Fibroblast of skin of right biceps (primary cell): ENCODE data around the gene SPOCK1.

Source experiments
- DNase-seq: peaks from one replicate; pipeline ENCODE4 v3.0.0-alpha.2; 2013

Gene SPOCK1

GRCh38 chr5:137290373-137290772, 208.8 kb downstream of the SPOCK1 start:
- no peak for DNase-seq

DNA sequence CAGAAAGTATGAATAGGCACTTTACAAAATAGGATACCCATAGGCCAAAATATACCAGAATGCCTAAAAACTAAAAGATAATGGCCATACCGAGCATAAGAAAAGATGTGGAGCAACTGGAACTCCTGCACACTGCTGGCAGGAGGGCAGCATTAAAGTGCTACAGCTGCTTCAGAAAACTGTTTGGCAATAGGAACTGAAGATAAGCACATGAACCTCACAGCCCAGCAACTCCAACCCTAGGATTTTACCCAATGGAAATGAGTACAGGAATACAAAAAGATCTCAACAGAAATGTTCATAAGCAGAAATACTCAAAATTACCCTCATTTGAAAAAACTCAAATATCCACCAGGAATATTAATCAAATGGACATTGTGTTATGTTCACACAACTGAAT, 209.3 kb downstream of the SPOCK1 start:
- no peak for DNase-seq

- no peak for DNase-seq
Observed at GRCh38 chr5:137287569-137287968, 211.6 kb downstream of the SPOCK1 start.

DNA sequence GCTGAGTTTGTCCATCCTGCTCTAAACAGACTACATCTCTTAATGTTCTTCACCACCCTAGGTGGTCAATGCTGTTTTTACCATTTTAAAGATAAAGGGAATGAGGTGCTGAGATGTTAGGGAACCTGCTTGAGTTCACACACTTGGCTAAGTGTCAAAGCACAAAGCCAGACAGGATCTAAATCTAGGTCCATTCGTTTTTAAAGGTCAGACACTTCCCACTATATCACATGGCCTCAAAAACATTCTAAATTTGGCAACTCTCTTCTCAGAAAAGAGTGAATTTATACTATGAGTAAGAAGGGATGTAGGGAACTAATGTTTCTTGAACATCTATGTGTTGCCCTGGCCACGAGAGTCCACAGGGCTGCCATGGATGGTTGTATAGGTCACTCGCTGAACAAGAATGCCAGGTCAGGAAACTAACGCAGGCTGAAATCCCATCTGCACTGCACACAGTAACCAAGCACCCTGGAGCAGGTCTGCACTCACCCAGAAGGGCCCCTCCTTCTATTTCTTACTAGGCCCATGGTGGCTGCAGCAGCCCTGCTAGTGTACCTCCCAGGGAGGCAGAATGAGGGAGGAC, 213.0 kb downstream of the SPOCK1 start:
- peak; percentile 15 for DNase-seq

DNA sequence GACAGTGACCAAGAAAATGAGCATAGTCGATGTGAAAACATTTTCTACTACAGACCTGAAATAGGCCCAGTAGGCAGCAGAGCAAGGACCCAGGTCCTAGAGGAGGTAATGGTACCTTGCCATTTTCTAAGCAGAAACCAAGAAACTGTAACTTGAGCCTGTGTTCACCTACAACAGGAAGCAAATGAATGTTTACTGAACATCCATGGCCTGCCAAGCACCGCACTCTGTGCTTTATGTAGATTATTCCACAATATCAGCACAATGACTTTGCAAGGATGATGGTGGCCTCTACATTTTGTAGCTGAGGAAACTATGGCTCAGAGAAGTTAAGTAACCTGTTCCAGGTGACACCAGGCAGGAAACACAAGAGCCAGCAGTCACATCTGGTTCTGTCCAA, 215.3 kb downstream of the SPOCK1 start:
- no peak for DNase-seq

- DNase-seq = peak; percentile 15
Observed at GRCh38 chr5:137282216-137282615, 216.9 kb downstream of the SPOCK1 start.

GRCh38 chr5:137281201-137281600, 217.9 kb downstream of the SPOCK1 start:
- DNase-seq = no peak

GRCh38 chr5:137280656-137281055, 218.5 kb downstream of the SPOCK1 start:
- DNase-seq = no peak

- DNase-seq = no peak
Observed at GRCh38 chr5:137279521-137280231, 219.4 kb downstream of the SPOCK1 start.

DNA sequence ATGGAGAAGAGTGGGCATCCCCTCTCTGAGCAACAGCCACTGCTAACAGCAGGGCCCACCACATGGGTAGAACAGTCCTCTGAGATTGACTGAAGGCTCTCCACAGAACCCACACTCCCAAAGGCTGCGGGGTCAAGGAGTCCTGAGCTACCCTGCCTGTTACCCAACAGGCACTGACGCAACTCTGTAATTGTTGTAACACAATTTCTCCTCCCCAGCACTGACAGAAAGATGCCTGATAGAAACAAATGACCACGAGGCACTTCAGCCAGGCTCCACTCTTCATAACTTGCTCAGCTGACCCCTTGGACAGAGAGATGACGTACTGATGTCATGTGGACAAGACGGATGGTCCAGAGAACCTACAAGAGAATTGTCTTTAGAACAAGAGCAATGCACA, 220.7 kb downstream of the SPOCK1 start:
- no peak for DNase-seq

- DNase-seq = no peak
Observed at GRCh38 chr5:137275083-137275482, 224.0 kb downstream of the SPOCK1 start.

DNA sequence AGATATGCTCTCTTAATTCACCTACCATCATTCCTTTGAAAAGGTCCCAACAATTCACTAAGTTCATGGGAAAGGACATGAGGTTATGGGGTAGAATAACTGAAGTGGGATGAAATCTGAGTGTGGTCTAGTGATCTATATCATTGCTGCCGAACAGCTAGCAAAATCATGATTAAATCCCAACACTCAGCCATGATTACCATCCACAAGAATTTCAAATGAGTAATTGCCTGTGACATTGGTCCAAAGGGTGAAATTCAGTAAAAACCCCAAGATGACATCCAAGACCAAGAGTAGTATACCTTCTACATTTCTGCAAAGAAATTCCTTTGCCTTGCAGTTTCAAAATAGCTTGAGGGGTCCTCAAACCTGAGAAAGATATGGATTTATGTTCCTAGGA, 225.6 kb downstream of the SPOCK1 start:
- DNase-seq = peak; percentile 51

DNA sequence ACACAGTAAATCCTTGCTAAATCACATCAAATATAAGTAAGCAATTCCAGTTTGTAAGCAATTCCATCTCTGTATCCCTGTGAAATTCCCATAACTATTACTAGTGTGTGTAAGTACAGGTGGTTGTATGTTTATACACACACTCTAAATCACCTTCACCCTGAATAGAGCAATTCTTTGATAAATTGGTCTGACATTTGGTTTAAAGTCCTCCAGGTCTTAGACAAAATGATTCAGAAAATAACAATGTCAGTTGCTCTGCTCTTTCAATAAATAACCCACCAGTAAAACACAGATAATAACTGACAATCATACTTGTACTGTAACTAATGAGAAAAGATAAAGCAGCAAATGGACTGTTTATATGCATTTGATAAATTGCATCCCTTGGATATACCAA, 226.3 kb downstream of the SPOCK1 start:
- no peak for DNase-seq

DNA sequence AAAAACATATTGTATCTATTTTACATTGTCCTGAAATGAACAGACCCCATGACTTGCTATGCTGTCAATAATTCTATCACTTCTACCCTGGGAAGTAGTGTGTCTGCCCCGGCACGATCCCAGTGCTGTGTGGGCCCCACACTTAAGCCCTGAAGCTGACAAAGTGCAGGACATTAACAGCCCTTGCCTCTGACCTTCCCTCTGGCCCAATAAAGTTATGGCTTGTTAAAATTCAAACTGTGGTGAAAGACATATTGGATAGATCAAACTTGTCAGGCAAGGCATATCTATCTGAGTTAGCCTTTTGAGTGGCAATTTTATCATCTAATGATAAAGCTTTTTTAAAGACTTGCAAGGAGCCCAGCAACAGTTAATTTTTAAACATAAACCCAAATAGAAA, 229.2 kb downstream of the SPOCK1 start:
- no peak for DNase-seq

DNA sequence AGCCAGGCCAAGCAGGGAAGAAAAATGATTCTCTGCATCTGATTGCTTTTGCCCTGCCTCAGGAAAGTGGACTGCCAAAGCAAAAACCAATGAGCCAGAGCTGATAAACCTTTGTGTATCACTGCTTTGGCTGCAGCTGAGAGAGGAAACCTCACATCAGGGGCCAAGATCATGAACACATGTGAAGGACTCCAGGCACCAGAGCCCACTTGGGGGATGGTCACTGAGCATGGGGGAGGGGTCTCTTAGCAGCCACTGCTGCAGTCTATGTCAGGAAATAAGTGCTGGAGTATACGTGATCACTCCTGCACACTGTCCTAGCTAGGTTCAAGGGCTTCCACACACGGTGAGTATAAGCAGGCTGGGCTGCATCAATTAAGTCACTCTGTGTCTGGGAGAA, 229.9 kb downstream of the SPOCK1 start:
- no peak for DNase-seq

GRCh38 chr5:137268646-137269045, 230.5 kb downstream of the SPOCK1 start:
- no peak for DNase-seq

DNA sequence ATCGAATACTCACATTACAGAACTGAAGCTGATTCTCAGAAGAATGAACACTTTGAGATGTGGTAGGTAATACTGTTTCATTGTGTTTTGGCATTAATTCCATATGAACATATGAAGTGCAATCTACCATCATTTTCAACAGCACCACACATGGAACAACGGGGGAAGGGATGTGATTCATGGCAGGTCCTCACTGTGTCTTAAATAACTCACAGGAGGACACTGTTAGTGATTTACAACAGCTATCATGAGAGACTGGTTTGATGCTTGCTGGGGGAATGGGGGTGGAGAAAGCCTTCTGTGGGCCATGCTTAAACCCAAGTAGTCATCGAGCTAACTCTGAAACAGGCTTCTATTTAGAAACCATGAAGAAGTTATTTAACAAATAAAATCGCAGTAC, 232.9 kb downstream of the SPOCK1 start:
- peak; percentile 37 for DNase-seq

GRCh38 chr5:137265457-137265856, 233.7 kb downstream of the SPOCK1 start:
- peak; percentile 37 for DNase-seq

DNA sequence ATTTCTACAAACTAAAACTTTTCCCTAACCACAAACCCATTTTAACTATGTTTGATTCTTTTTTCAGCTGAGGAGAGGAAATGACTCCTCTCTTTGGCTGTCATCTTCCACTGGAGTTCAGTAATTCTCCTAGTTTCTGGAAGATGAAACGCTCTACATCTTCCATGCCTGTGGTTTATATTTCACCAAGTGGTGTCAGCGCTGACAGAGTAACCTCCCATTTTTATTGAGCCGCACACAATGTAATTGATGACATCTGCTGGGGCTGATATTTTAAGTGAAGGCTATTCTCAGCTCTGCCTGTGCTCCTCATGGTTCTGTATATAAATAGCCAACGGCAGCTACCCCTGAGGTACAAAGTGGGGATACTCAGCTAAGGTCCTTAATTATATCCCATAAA, 234.6 kb downstream of the SPOCK1 start:
- peak; percentile 97 for DNase-seq

DNA sequence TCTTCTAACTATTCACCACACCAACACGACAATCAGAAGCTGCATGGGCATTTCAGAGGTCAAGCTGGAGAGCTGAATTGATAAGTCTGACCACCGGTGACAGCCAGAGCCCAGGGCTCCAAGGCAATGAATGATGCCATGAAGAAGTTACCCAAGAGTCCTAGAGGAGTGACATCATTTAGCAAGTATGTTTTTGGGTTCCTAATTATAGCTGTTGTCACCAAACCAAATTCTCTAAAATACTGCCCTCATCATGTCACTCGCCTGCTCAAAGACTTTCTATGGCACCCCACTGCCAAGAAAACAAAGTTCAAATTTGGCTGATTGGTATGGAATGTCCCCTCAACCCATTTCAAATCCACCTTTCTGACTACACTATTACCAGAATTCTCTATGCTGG, 235.1 kb downstream of the SPOCK1 start:
- peak; percentile 46 for DNase-seq

GRCh38 chr5:137263371-137264005, 235.6 kb downstream of the SPOCK1 start:
- no peak for DNase-seq

GRCh38 chr5:137262818-137263217, 236.3 kb downstream of the SPOCK1 start:
- no peak for DNase-seq

- no peak for DNase-seq
Observed at GRCh38 chr5:137260820-137261695, 238.1 kb downstream of the SPOCK1 start.
